ENCODE results near the gene BCL2L13.
A peak's percentile ranks its signal among the peaks of the same experiment; 100 is the strongest.

The BCL2L13 gene, protein sequence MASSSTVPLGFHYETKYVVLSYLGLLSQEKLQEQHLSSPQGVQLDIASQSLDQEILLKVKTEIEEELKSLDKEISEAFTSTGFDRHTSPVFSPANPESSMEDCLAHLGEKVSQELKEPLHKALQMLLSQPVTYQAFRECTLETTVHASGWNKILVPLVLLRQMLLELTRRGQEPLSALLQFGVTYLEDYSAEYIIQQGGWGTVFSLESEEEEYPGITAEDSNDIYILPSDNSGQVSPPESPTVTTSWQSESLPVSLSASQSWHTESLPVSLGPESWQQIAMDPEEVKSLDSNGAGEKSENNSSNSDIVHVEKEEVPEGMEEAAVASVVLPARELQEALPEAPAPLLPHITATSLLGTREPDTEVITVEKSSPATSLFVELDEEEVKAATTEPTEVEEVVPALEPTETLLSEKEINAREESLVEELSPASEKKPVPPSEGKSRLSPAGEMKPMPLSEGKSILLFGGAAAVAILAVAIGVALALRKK

DNA sequence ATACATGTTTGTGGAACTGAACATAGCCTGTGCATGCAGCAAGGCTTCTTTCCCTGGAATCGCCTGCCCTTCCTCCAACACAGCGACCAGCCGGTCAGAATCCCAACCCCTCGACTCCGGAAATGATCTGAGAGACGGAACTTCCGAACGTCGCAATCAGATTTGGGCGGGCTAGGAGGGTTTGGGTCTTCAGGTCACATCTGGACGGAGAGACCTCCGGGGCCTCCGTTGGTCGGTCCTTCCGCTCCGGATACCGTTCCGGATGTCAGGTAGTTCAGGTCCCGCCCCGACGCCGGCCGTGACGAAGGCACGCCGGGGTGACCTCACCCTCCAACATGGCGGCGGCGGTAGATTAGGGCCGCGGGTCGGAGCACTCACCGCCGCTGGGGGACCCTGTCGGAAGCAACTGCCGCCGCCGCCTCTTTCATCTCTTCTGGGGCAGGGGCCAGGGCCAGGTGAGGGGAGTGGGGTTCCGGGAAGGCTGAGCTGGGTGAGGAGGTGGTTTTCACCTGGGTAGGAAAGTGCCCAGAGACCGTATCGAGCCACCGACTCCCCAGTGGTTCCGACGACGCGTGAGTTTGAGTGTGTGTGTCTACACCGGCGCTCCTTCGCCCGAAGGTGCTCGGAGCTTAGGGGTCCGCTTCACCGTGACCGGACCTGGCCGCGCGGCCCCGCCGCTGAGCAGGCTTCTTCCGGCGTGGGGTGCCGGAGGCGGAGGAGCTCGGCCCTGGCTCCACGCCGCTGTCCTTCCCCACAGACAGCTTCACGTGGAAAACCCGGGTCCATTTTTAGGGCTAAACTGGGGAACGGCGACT, at the start of gene BCL2L13:
Gene BCL2L13 (plus strand): TSS at position 326 of the 815 bp plus-strand sequence. CDS start 16,955 bp downstream, outside the sequence.
- peak within 1 kb of the TSS; percentile 100 for H3K9ac ChIP-seq (ENCODE audit: low read depth in 1 of 2, low read length in 2 of 2)
- H3K4me3 ChIP-seq (ENCODE audit: low read length in 2 of 2), result peak within 1 kb of the TSS; percentile 97 to 100
- H3K9me3 ChIP-seq (ENCODE audit: control insufficient read depth in 2 of 2, low read length in 2 of 2), result no peaks in the 10 kb centered on the region
- peak within 1 kb of the TSS; percentile 98 to 99 for H3K27ac ChIP-seq (ENCODE audit: low read depth in 2 of 2, low read length in 2 of 2)
- no peaks in the 10 kb centered on the region for H3K27me3 ChIP-seq (ENCODE audit: control insufficient read depth in 2 of 2, insufficient read depth in 2 of 2, low read length in 2 of 2)
- H3K4me1 ChIP-seq (ENCODE audit: control insufficient read depth in 2 of 2, insufficient read depth in 2 of 2, low read length in 2 of 2), result peaks cover 7 to 11% of the 10 kb centered on the region in 2 donors
- H3K36me3 ChIP-seq (ENCODE audit: control insufficient read depth in 2 of 2, insufficient read depth in 2 of 2, low read length in 2 of 2), result peaks cover 0 to 5% of the 10 kb centered on the region in 2 donors

DNA sequence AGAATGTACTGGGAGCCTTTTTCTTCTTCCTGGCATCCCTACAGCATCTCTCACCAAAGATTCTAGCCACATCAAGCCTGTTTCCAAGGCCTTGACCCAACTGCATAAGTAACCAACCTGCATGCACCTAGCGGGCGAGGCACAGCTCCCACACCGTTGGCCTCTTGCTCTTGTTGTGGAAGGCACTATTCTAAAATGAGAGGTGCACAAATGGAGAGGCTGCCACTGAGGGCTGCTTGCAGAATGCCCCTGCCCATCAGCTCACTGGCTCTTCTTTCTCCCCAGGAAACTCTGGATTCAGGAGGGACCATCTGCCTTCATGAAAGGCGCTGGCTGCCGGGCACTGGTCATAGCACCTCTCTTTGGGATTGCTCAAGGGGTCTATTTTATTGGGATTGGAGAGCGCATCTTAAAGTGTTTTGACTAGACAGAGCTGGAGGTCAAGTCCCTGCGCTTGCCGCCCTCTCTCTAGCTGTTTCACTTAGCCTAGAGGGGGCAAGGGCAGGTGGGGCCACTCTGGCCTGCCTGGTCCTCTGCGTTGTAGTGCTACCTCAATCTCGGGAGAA, 48.7 kb upstream of the BCL2L13 start:
- H3K9ac ChIP-seq (ENCODE audit: low read depth in 1 of 2, low read length in 2 of 2), result no peak overlapping the region
- no peak overlapping the region for H3K27ac ChIP-seq (ENCODE audit: low read depth in 2 of 2, low read length in 2 of 2)
- no peaks in the 10 kb centered on the region for H3K4me1 ChIP-seq (ENCODE audit: control insufficient read depth in 2 of 2, insufficient read depth in 2 of 2, low read length in 2 of 2)
- no peak overlapping the region for H3K4me3 ChIP-seq (ENCODE audit: low read length in 2 of 2)
- H3K9me3 ChIP-seq (ENCODE audit: control insufficient read depth in 2 of 2, low read length in 2 of 2), result no peaks in the 10 kb centered on the region
- H3K36me3 ChIP-seq (ENCODE audit: control insufficient read depth in 2 of 2, insufficient read depth in 2 of 2, low read length in 2 of 2), result peaks cover 22 to 41% of the 10 kb centered on the region in 2 donors
- H3K27me3 ChIP-seq (ENCODE audit: control insufficient read depth in 2 of 2, insufficient read depth in 2 of 2, low read length in 2 of 2), result no peaks in the 10 kb centered on the region

DNA sequence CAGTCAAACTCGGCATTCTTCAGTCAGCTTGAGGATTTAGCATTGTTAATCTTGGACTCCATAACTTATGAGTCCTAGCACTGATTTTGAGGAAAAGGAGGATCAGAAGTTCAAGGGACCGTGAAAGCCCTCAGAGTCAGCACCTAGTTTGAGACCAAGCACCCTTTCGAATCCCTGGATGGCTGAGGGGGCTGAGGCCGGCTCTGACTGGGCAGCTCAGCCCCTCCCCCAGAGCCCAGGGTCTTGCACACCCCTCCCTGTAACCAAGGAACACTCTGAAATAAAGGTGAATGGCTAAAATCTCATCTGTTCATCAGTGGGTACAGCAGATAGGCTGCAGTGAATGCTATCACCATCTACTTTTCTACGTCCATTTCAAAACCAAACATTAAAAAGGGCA, 48.0 kb upstream of the BCL2L13 start:
- Histone ChIP-seq H3K9ac (ENCODE audit: low read depth in 1 of 2, low read length in 2 of 2) (no peak overlapping the region), H3K4me3 (ENCODE audit: low read length in 2 of 2) (no peak overlapping the region), H3K4me1 (ENCODE audit: control insufficient read depth in 2 of 2, insufficient read depth in 2 of 2, low read length in 2 of 2) (no peaks in the 10 kb centered on the region), H3K36me3 (ENCODE audit: control insufficient read depth in 2 of 2, insufficient read depth in 2 of 2, low read length in 2 of 2) (peaks cover 22 to 45% of the 10 kb centered on the region in 2 donors), H3K27ac (ENCODE audit: low read depth in 2 of 2, low read length in 2 of 2) (no peak overlapping the region), H3K27me3 (ENCODE audit: control insufficient read depth in 2 of 2, insufficient read depth in 2 of 2, low read length in 2 of 2) (no peaks in the 10 kb centered on the region), H3K9me3 (ENCODE audit: control insufficient read depth in 2 of 2, low read length in 2 of 2) (no peaks in the 10 kb centered on the region)

DNA sequence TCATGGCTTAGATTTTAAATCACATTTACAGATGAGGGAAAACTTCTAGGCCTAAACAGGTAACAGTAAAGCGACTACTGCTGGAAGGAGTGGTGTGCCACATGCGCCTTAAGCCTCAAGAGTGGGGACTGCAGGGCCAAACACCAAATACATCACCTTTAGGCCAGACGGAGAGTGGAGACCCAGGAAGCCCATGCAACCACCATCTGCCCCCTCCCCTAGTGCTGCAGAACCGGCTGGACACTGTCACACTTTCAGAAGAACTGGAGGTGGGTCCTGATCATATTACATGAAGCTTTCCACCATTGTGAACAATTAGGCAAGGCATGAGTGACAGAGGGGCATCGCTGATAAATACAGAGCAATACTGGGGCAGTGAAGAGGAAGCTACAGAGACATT, 46.4 kb upstream of the BCL2L13 start:
- Histone ChIP-seq H3K36me3 (ENCODE audit: control insufficient read depth in 2 of 2, insufficient read depth in 2 of 2, low read length in 2 of 2) (peaks cover 33 to 56% of the 10 kb centered on the region in 2 donors), H3K27me3 (ENCODE audit: control insufficient read depth in 2 of 2, insufficient read depth in 2 of 2, low read length in 2 of 2) (no peaks in the 10 kb centered on the region), H3K27ac (ENCODE audit: low read depth in 2 of 2, low read length in 2 of 2) (no peak overlapping the region), H3K9me3 (ENCODE audit: control insufficient read depth in 2 of 2, low read length in 2 of 2) (no peaks in the 10 kb centered on the region), H3K9ac (ENCODE audit: low read depth in 1 of 2, low read length in 2 of 2) (no peak overlapping the region), H3K4me3 (ENCODE audit: low read length in 2 of 2) (no peak overlapping the region), H3K4me1 (ENCODE audit: control insufficient read depth in 2 of 2, insufficient read depth in 2 of 2, low read length in 2 of 2) (no peaks in the 10 kb centered on the region)

DNA sequence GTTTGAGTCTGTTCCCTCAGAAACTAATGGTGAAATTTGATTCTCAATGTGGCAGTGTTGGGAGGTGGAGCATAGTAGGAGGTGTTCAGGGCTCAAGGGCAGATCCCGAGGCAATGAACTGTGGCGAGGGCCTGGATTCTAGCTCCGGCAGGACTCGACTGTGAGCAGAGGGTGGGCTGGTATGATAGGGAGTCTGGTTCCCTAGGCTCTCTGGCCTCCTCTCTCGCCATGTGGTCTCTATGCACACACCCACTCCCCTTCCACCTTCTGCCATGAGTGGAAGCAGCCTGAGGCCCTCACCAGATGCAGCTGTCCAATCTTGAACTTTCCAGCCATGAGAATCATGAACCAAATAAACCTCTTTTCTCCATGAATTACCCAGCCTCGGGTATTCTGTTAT, 42.3 kb upstream of the BCL2L13 start:
- no peak overlapping the region for H3K27ac ChIP-seq (ENCODE audit: low read depth in 2 of 2, low read length in 2 of 2)
- no peaks in the 10 kb centered on the region for H3K9me3 ChIP-seq (ENCODE audit: control insufficient read depth in 2 of 2, low read length in 2 of 2)
- H3K27me3 ChIP-seq (ENCODE audit: control insufficient read depth in 2 of 2, insufficient read depth in 2 of 2, low read length in 2 of 2), result no peaks in the 10 kb centered on the region
- peaks cover 63 to 75% of the 10 kb centered on the region in 2 donors for H3K36me3 ChIP-seq (ENCODE audit: control insufficient read depth in 2 of 2, insufficient read depth in 2 of 2, low read length in 2 of 2)
- H3K9ac ChIP-seq (ENCODE audit: low read depth in 1 of 2, low read length in 2 of 2), result no peak overlapping the region
- H3K4me1 ChIP-seq (ENCODE audit: control insufficient read depth in 2 of 2, insufficient read depth in 2 of 2, low read length in 2 of 2), result no peaks in the 10 kb centered on the region
- H3K4me3 ChIP-seq (ENCODE audit: low read length in 2 of 2), result no peak overlapping the region

DNA sequence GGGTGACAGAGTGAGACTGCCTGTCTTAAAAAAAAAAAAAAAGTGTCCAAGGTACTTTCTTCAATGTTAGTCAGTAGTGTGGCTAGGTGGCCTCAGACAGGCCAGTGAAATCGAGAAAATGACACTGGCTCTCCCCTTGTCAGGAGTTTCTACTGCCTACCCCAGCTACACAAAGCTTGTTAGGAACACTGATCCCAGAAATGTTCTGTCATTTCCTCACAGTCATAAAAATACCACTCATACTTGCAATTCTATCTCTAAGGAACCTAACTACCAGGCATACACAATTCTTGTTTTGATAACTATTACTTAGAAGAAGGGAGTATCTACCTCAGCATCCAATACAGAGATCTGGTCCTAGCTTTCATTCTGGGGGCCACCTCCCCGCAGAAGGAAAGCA, 41.3 kb upstream of the BCL2L13 start:
- no peaks in the 10 kb centered on the region for H3K27me3 ChIP-seq (ENCODE audit: control insufficient read depth in 2 of 2, insufficient read depth in 2 of 2, low read length in 2 of 2)
- no peaks in the 10 kb centered on the region for H3K9me3 ChIP-seq (ENCODE audit: control insufficient read depth in 2 of 2, low read length in 2 of 2)
- peaks cover 61 to 69% of the 10 kb centered on the region in 2 donors for H3K36me3 ChIP-seq (ENCODE audit: control insufficient read depth in 2 of 2, insufficient read depth in 2 of 2, low read length in 2 of 2)
- H3K9ac ChIP-seq (ENCODE audit: low read depth in 1 of 2, low read length in 2 of 2), result no peak overlapping the region
- H3K4me1 ChIP-seq (ENCODE audit: control insufficient read depth in 2 of 2, insufficient read depth in 2 of 2, low read length in 2 of 2), result no peaks in the 10 kb centered on the region
- H3K4me3 ChIP-seq (ENCODE audit: low read length in 2 of 2), result no peak overlapping the region
- no peak overlapping the region for H3K27ac ChIP-seq (ENCODE audit: low read depth in 2 of 2, low read length in 2 of 2)

DNA sequence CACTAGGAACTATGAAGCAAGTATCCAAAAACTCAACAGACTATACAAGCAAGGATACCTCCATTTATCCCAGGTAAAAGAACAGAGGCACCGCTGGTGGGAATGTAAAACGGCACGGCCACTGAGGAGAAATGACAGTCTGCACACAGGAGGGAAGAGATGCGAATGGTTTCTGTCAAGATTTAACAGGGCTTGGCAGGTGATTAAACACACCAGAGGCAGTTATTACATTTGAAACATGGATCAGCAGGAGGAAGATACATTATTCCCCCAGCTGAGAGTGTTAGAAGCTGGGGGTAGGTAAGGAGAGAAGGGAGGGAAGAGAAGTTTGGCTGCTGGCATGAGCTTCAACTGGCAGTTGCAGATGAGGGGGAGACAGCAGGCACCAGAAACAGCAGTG, 40.2 kb upstream of the BCL2L13 start:
- no peak overlapping the region for H3K27ac ChIP-seq (ENCODE audit: low read depth in 2 of 2, low read length in 2 of 2)
- H3K27me3 ChIP-seq (ENCODE audit: control insufficient read depth in 2 of 2, insufficient read depth in 2 of 2, low read length in 2 of 2), result no peaks in the 10 kb centered on the region
- H3K4me3 ChIP-seq (ENCODE audit: low read length in 2 of 2), result no peak overlapping the region
- H3K4me1 ChIP-seq (ENCODE audit: control insufficient read depth in 2 of 2, insufficient read depth in 2 of 2, low read length in 2 of 2), result no peaks in the 10 kb centered on the region
- H3K36me3 ChIP-seq (ENCODE audit: control insufficient read depth in 2 of 2, insufficient read depth in 2 of 2, low read length in 2 of 2), result peaks cover 56 to 59% of the 10 kb centered on the region in 2 donors
- H3K9ac ChIP-seq (ENCODE audit: low read depth in 1 of 2, low read length in 2 of 2), result no peak overlapping the region
- no peaks in the 10 kb centered on the region for H3K9me3 ChIP-seq (ENCODE audit: control insufficient read depth in 2 of 2, low read length in 2 of 2)

DNA sequence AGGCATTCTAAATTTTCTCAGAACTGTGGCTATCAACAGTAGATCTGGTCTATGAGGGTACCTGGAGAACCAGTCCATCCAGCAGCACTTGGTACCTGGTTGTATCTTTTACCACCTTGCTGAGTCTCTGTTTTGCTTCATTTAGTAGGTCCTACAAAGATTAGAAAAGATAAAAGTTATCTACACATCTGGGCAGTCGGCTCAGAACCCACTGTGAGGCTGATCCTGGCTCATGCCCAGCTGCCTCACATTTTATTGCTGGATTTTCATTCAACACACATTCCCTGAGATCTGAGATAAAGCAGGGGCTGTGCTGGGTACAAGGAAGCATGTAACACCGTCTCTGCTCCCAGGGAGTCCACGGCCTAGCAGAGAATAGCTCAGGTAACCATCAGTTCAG, 37.5 kb upstream of the BCL2L13 start:
- Histone ChIP-seq H3K27ac (ENCODE audit: low read depth in 2 of 2, low read length in 2 of 2) (no peak overlapping the region), H3K36me3 (ENCODE audit: control insufficient read depth in 2 of 2, insufficient read depth in 2 of 2, low read length in 2 of 2) (peaks cover 43 to 45% of the 10 kb centered on the region in 2 donors), H3K27me3 (ENCODE audit: control insufficient read depth in 2 of 2, insufficient read depth in 2 of 2, low read length in 2 of 2) (no peaks in the 10 kb centered on the region), H3K9me3 (ENCODE audit: control insufficient read depth in 2 of 2, low read length in 2 of 2) (no peaks in the 10 kb centered on the region), H3K9ac (ENCODE audit: low read depth in 1 of 2, low read length in 2 of 2) (no peak overlapping the region), H3K4me3 (ENCODE audit: low read length in 2 of 2) (no peak overlapping the region), H3K4me1 (ENCODE audit: control insufficient read depth in 2 of 2, insufficient read depth in 2 of 2, low read length in 2 of 2) (no peaks in the 10 kb centered on the region)

DNA sequence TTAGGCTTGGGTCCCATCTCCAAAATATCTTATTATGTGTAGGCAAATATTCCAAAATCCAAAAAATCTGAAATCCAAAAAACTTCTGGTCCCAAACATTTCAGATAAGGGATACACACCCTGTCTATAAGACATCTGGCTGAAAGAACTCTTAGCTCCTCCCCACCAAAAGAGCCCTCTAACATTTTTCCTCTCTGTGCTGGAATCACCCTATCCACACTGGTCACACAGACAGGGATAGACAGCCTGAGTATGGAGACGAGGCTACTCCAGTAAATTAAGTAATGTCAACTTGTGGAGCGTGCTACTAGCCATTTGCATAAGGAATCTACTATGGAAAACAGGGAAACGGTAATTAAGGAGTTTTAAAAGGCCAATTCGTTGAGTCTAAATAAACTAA, 34.9 kb upstream of the BCL2L13 start:
- Histone ChIP-seq H3K9ac (ENCODE audit: low read depth in 1 of 2, low read length in 2 of 2) (no peak overlapping the region), H3K4me3 (ENCODE audit: low read length in 2 of 2) (no peak overlapping the region), H3K4me1 (ENCODE audit: control insufficient read depth in 2 of 2, insufficient read depth in 2 of 2, low read length in 2 of 2) (no peaks in the 10 kb centered on the region), H3K27me3 (ENCODE audit: control insufficient read depth in 2 of 2, insufficient read depth in 2 of 2, low read length in 2 of 2) (no peaks in the 10 kb centered on the region), H3K36me3 (ENCODE audit: control insufficient read depth in 2 of 2, insufficient read depth in 2 of 2, low read length in 2 of 2) (peaks cover 32 to 38% of the 10 kb centered on the region in 2 donors), H3K9me3 (ENCODE audit: control insufficient read depth in 2 of 2, low read length in 2 of 2) (no peaks in the 10 kb centered on the region), H3K27ac (ENCODE audit: low read depth in 2 of 2, low read length in 2 of 2) (no peak overlapping the region)

DNA sequence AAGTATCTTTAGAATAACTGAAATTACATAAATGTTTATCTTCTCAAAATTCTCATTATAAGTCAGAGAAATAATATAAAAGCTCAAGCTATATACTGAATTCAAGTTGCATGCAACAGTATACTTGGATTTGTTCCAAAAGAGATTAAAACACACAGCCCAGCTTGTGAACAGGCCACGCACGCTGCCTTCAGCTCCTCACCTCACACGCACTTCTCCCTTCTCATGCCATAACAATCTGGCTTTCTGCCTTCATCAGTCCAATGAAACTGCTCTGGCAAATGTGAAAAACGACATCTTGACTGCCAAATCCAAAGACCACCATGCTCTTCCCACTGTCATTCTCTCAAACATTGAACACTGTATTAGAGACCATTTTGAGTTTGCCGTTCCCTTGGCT, 32.1 kb upstream of the BCL2L13 start:
- no peaks in the 10 kb centered on the region for H3K9me3 ChIP-seq (ENCODE audit: control insufficient read depth in 2 of 2, low read length in 2 of 2)
- no peaks in the 10 kb centered on the region for H3K4me1 ChIP-seq (ENCODE audit: control insufficient read depth in 2 of 2, insufficient read depth in 2 of 2, low read length in 2 of 2)
- no peak overlapping the region for H3K4me3 ChIP-seq (ENCODE audit: low read length in 2 of 2)
- no peaks in the 10 kb centered on the region for H3K27me3 ChIP-seq (ENCODE audit: control insufficient read depth in 2 of 2, insufficient read depth in 2 of 2, low read length in 2 of 2)
- peaks cover 30 to 32% of the 10 kb centered on the region in 2 donors for H3K36me3 ChIP-seq (ENCODE audit: control insufficient read depth in 2 of 2, insufficient read depth in 2 of 2, low read length in 2 of 2)
- H3K27ac ChIP-seq (ENCODE audit: low read depth in 2 of 2, low read length in 2 of 2), result no peak overlapping the region
- no peak overlapping the region for H3K9ac ChIP-seq (ENCODE audit: low read depth in 1 of 2, low read length in 2 of 2)
